Stimulated activated memory B cell treated with anti-CD40 and anti-IgM and Interleukin-4, amounts not matched to agents 10 μg/mL and 1 μg/mL and 100 μg/mL, for 72 hours (primary cell): ENCODE measurements around the gene PKHD1.

Experiments used
- ATAC-seq: fragments of 150-1000 bp; cut with Tn5 transposase; 2 replicates; pipeline ENCODE4 v1.10.0; 2021
- H3K27ac Mint-ChIP-seq: one replicate; pipeline ENCODE4 v1.8.0; 2022; ENCODE audit warnings: mild to moderate bottlenecking, mixed read lengths
- H3K27me3 Mint-ChIP-seq: one replicate; pipeline ENCODE4 v1.8.0; 2022; ENCODE audit warnings: mixed read lengths
- H3K36me3 Mint-ChIP-seq: one replicate; pipeline ENCODE4 v1.8.0; 2022; ENCODE audit warnings: mixed read lengths
- H3K4me1 Mint-ChIP-seq: one replicate; pipeline ENCODE4 v1.8.0; 2022; ENCODE audit warnings: mixed read lengths
- H3K4me3 Mint-ChIP-seq: one replicate; pipeline ENCODE4 v1.8.0; 2022; ENCODE audit warnings: mild to moderate bottlenecking, moderate library complexity, mixed read lengths
- H3K9me3 Mint-ChIP-seq: one replicate; pipeline ENCODE4 v1.8.0; 2022; ENCODE audit warnings: mixed read lengths

PKHD1 gene

DNA sequence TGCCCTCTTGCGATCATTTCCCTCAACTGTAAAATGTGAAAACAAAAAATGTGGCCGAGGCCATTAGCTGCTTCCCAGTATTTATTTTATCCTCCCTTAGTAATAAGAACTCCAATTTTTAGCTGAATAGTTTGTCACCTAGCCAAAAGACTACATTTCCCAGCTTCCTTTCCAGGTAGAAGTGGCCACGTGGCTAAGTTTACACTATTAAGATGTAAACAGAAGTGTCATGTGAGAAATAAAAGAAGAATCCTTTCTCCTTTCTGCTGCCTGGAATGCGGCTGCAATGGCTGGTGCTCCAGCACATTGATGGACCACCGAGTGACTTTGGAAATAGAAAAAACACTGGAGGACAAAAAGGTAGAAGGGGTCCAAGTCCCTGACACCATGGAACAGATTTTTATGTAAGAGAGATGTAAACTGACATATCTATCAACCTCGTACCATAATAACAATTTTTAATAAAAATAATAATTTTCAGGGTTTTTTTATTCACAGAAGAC lies 268.8 kb downstream of the PKHD1 start:
- Mint-ChIP-seq H3K27ac (no peak overlapping the region), H3K9me3 (no peaks in the 10 kb centered on the region), H3K27me3 (no peaks in the 10 kb centered on the region), H3K36me3 (no peaks in the 10 kb centered on the region), H3K4me1 (no peaks in the 10 kb centered on the region), H3K4me3 (no peak overlapping the region)
- ATAC-seq: no peak

DNA sequence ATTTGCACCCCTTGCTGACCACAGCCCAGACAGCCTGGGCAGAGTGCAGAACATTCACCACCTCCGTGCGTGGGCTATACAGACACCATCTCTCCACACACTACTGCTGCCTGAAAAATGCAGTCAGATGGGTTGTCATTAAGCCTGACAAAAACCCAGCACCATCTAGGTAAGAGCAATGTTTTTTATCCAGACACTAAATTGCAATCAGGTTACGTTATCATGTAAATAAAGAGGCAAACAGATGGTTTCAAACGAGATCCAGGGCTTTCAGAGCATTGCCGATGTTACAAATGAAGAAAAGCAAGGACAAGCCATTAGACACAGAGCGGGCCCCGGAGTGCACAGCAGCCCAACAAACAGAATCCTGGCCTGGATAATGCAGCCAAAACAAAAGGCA lies 269.6 kb downstream of the PKHD1 start:
- Mint-ChIP-seq H3K27ac (no peak overlapping the region), H3K4me3 (no peak overlapping the region), H3K36me3 (no peaks in the 10 kb centered on the region), H3K4me1 (no peaks in the 10 kb centered on the region), H3K27me3 (no peaks in the 10 kb centered on the region), H3K9me3 (no peaks in the 10 kb centered on the region)
- no peak for ATAC-seq

DNA sequence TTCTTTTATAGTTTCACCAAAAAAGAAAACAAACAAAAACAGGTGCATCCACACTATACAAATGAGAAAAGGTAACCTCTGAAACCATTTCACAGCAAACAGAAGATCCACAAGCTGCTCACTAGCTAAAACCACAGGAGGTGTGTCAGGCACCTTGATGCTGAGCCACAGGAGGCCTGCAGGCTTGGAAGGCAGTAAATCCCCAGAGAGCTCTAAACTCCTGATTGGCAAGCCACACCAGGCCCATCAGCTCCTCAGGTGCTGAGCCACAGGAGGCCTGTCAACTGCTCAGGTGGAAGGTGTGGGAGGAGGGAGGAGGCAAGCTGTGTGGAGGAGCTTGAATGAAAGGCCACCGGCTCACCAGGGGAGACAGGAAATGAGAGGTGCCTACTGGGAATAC lies 273.0 kb downstream of the PKHD1 start:
- no peak for ATAC-seq
- no peaks in the 10 kb centered on the region for H3K36me3 Mint-ChIP-seq
- H3K4me1 Mint-ChIP-seq: no peaks in the 10 kb centered on the region
- H3K9me3 Mint-ChIP-seq: peaks cover 5% of the 10 kb centered on the region
- H3K27me3 Mint-ChIP-seq: no peaks in the 10 kb centered on the region
- no peak overlapping the region for H3K27ac Mint-ChIP-seq
- no peak overlapping the region for H3K4me3 Mint-ChIP-seq

DNA sequence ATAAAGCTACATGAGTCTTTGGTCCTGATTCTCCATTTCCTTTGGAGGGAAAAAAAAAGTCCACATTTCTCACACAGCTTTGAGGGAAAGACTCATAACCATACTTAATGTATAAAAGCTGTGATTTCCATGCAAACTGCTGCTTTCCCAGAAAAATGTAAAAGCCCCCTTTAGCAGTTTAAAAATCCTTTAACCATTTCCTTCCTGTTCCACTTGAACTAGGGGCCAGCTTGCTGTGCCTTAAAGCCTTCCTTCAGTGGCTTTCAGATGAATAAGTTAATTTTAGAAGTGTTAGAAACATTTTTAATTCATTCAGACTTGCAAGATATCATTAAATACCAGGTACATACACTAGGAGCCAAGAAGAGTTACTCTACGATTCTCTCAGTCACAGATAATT lies 273.5 kb downstream of the PKHD1 start:
- Mint-ChIP-seq H3K27me3 (no peaks in the 10 kb centered on the region), H3K36me3 (no peaks in the 10 kb centered on the region), H3K4me3 (no peak overlapping the region), H3K4me1 (no peaks in the 10 kb centered on the region), H3K27ac (no peak overlapping the region), H3K9me3 (peaks cover 5% of the 10 kb centered on the region)
- no peak for ATAC-seq

DNA sequence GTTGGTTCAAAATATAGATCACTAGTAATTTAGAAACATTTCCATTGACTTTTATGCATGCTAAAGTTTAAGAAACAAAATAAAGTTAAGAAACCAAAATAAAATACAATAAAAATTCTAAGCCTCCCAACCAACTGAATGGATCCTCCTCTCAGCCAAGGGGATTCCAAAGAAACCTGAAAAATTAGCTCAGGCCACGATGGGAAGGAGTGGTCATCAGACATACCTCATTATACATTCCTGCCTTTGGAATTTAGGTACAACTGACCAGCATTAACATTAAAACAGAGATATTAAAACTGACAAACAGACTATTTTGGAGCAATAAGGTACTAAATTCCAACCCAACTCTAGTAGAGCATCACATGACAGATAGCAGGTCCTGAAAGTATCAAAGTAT lies 275.2 kb downstream of the PKHD1 start:
- no peaks in the 10 kb centered on the region for H3K36me3 Mint-ChIP-seq
- ATAC-seq: no peak
- no peak overlapping the region for H3K4me3 Mint-ChIP-seq
- no peak overlapping the region for H3K27ac Mint-ChIP-seq
- peaks cover 8% of the 10 kb centered on the region for H3K9me3 Mint-ChIP-seq
- H3K27me3 Mint-ChIP-seq: no peaks in the 10 kb centered on the region
- H3K4me1 Mint-ChIP-seq: no peaks in the 10 kb centered on the region

DNA sequence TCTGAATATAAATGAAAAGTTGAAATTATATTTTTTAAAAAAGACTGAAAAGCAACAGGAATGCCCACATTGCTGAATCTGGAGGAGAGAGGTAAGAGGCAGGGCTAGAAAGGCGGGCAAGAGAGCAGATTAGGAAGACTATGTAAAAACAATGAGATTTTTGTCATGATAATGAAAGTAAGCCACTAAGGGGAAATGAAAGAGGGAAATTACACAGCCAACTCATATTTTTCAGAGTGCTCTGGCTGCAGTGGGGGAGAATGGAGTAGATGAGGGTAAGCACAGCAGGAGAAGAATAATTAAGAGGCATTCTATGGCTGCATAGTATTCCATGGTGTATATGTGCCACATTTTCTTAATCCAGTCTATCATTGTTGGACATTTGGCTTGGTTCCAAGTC lies 281.9 kb downstream of the PKHD1 start:
- H3K27me3 Mint-ChIP-seq: no peaks in the 10 kb centered on the region
- no peak overlapping the region for H3K4me3 Mint-ChIP-seq
- ATAC-seq: no peak
- peaks cover 16% of the 10 kb centered on the region for H3K9me3 Mint-ChIP-seq
- no peaks in the 10 kb centered on the region for H3K36me3 Mint-ChIP-seq
- H3K4me1 Mint-ChIP-seq: no peaks in the 10 kb centered on the region
- no peak overlapping the region for H3K27ac Mint-ChIP-seq

DNA sequence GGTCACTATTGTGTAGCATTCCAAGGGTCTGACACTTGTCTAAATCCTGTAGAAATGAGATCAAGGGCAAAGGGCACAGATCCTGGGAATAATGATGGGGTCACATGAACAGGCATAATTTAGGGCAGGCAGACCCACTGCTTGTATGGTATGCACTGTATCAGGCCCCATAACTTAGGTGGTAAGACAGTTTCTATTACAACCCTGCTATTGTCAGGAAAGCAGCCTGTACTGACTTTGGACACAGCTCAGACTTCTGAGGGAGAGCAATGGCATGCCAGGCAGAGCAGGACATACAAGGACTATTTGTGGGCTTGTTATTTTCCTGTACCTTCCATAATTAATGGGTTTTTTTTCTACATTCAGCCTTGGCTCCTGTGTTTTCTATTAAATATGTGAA lies 286.8 kb downstream of the PKHD1 start:
- H3K4me1 Mint-ChIP-seq: no peaks in the 10 kb centered on the region
- H3K27ac Mint-ChIP-seq: no peak overlapping the region
- H3K27me3 Mint-ChIP-seq: no peaks in the 10 kb centered on the region
- no peak for ATAC-seq
- H3K9me3 Mint-ChIP-seq: peaks cover 14% of the 10 kb centered on the region
- no peaks in the 10 kb centered on the region for H3K36me3 Mint-ChIP-seq
- no peak overlapping the region for H3K4me3 Mint-ChIP-seq

DNA sequence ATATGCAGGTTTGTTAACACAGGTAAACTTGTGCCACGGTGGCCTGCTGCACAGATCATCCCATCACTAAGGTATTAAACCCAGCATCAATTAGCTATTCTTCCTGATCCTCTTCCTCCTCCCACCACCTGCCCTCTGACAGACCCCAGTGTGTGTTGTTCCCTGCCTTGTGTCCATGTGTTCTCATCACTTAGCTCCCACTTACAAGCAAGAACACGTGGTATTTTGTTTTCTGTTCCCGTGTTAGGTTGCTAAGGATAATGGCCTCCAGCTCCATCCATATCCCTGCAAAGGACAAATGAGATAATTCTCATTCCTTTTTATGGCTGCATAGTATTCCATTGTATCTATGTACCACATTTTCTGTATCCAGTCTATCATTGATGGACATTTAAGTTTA lies 294.0 kb downstream of the PKHD1 start:
- H3K27me3 Mint-ChIP-seq: no peaks in the 10 kb centered on the region

DNA sequence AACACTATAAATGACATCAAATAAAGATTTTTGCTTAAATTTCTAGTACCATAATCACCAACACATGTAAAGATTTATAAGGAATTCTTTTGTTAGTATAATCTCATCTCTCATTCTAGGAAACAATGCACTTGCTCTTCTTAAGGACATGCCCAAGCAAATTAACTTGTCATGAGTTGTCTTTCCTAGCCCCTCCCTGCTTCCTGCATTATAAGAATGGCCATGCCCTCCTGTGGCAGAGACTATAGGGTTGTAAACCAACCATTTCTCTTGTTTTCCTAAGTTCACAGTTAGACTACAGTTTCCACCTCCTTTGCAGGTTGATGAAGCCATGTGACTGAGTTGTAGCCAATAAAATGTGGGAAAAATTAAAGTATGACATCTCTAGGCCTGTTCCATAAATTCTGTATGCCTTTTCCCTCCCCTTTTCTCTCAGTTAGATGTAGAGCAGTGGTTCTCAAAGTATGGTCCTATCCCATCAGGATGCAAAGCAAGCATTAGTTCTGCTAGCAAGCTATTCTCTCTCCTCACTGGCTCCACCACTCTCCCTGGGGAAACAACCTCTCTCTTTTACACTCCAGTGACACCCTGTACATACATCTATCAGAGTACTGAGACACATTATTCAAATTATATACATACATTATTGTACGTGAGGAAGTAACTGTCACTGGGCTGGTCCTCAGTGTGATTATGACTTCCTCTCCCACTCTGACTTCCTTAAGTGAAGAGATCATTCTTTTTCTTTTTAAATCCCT lies 295.0 kb downstream of the PKHD1 start:
- no peaks in the 10 kb centered on the region for H3K27me3 Mint-ChIP-seq
- H3K9me3 Mint-ChIP-seq: peaks cover 6% of the 10 kb centered on the region
- H3K27ac Mint-ChIP-seq: no peak overlapping the region
- no peaks in the 10 kb centered on the region for H3K36me3 Mint-ChIP-seq
- H3K4me1 Mint-ChIP-seq: no peaks in the 10 kb centered on the region
- no peak overlapping the region for H3K4me3 Mint-ChIP-seq
- no peak for ATAC-seq

More for the DNA sequence above, 294.0 kb downstream of the PKHD1 start:
- Mint-ChIP-seq H3K36me3 (no peaks in the 10 kb centered on the region), H3K4me1 (no peaks in the 10 kb centered on the region), H3K9me3 (peaks cover 6% of the 10 kb centered on the region), H3K4me3 (no peak overlapping the region), H3K27ac (no peak overlapping the region)
- ATAC-seq: no peak

DNA sequence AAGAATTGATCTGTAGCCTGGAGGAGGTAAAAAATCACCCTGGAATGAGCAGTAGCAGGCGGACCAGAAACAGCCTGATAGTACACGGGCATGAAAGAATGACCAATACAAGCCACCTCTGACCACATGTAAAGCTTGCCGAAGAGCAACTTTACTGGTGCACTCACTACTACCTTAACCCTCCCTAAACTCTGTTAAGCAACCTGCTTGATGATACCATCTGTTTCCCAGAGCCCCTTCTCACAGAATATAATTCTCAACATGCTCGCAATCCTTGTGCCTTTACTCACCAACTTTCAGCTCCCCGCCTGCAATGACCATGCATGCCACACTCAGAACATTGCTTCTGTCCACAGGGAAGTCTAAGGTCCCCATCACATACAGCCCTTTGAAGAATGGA lies 296.5 kb downstream of the PKHD1 start:
- Mint-ChIP-seq H3K36me3 (no peaks in the 10 kb centered on the region), H3K27ac (no peak overlapping the region), H3K27me3 (no peaks in the 10 kb centered on the region), H3K9me3 (peaks cover 9% of the 10 kb centered on the region), H3K4me3 (no peak overlapping the region), H3K4me1 (no peaks in the 10 kb centered on the region)
- no peak for ATAC-seq

DNA sequence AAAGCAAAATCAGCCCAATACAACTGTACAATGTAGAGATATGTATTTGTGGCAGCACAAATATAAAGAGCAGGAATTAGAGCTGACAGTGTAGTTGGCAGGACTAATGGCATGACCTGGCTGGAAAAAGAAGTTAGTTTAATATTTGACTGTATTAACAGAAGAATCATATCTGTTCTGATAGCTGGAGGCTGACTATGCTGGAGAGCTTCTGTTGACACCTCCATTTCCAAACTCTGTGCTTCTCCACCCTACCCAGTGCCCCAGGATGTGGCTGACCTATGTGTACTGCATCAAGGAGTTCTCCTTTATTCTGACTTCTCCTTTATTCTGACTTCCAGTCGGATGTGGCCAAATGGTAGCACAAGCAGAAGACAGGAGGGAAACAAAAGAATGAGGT lies 299.3 kb downstream of the PKHD1 start:
- no peaks in the 10 kb centered on the region for H3K4me1 Mint-ChIP-seq
- H3K36me3 Mint-ChIP-seq: no peaks in the 10 kb centered on the region
- H3K9me3 Mint-ChIP-seq: peaks cover 6% of the 10 kb centered on the region
- no peak for ATAC-seq
- H3K27me3 Mint-ChIP-seq: no peaks in the 10 kb centered on the region
- H3K4me3 Mint-ChIP-seq: no peak overlapping the region
- no peak overlapping the region for H3K27ac Mint-ChIP-seq

DNA sequence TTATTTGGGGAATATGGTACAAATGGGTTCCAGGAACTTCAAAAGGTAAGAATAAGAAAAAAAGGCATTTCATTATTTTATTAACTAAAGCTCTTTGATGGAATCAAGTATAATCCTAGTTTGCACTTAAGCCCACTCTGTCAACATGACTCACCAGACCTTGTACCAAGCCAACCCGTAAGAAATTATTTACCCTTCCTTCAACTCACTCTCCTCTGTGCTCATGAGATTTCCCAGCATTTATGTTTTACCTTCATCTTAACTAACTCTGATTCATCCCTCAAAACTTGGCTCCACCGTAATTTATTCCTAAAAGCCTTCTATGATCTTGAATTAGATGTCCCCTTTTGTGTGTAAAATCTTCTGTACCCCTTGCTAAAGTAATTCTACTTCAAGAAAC lies 308.7 kb downstream of the PKHD1 start:
- Mint-ChIP-seq H3K27me3 (no peaks in the 10 kb centered on the region), H3K27ac (no peak overlapping the region), H3K4me3 (no peak overlapping the region), H3K36me3 (no peaks in the 10 kb centered on the region), H3K9me3 (no peaks in the 10 kb centered on the region), H3K4me1 (no peaks in the 10 kb centered on the region)
- ATAC-seq: no peak

DNA sequence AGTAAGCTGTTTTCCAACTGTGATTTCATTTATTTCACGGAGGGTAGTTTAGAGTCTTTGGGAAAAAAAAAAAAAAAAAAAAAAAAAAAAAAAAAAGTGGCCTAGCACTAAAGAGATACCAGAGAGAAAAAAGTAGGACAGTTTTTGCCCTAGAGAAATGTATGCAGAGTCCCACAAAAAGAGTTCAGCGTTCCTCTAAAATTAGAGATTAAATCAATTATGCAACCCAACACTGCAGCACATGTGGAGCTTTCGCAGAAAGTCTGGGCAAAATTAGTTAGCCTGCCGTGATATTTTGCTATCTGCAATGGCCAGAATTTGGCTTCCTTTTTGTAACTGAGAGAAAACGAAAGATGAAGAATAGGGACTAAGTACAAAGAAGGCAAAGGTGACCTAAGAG lies 309.8 kb downstream of the PKHD1 start:
- H3K4me3 Mint-ChIP-seq: no peak overlapping the region
- H3K4me1 Mint-ChIP-seq: no peaks in the 10 kb centered on the region
- no peaks in the 10 kb centered on the region for H3K27me3 Mint-ChIP-seq
- no peaks in the 10 kb centered on the region for H3K9me3 Mint-ChIP-seq
- H3K36me3 Mint-ChIP-seq: no peaks in the 10 kb centered on the region
- no peak for ATAC-seq
- no peak overlapping the region for H3K27ac Mint-ChIP-seq

DNA sequence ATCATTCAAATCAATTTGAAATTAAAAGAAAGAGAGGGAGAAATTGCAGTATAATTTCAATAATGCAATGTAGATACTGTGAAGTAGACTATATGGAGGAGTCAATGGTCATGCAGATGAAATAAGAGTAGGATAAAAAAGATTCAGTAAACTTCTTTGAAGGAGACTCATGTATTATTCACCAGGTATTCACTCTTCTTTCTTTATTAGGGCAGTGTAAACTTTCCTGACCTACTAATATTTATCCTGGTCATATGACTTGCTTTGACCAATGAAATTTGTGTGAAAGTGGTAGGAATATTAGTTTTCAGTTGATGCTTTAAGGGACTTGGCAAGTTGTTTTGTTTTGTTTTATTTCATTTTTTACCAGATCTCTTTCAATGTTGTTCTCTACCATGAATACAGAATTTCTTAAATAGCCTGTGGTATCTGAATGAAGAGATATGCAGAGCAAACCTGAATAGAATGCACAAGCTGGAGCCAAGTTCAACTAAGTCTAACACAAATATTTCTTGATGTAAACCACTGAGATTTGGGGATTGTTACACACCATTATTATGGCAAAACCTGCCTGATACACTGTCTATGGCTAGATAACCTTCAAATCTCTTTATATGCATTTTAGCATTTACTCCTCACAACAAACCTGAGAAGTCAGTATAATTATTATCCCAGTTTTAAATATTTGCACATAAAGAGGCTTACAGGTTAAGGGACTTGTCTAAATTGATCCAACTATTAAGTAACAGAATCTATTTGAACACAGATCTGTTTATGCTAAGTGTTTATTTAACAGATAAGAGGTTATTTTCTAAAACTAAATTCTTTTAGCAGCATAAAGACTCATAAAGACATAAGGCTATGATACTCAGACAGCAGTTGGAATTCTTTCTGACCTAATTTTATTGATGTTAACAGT lies 311.2 kb downstream of the PKHD1 start:
- H3K9me3 Mint-ChIP-seq: no peaks in the 10 kb centered on the region
- no peaks in the 10 kb centered on the region for H3K36me3 Mint-ChIP-seq
- H3K27me3 Mint-ChIP-seq: no peaks in the 10 kb centered on the region
- no peak overlapping the region for H3K27ac Mint-ChIP-seq
- H3K4me1 Mint-ChIP-seq: no peaks in the 10 kb centered on the region
- no peak overlapping the region for H3K4me3 Mint-ChIP-seq
- no peak for ATAC-seq

DNA sequence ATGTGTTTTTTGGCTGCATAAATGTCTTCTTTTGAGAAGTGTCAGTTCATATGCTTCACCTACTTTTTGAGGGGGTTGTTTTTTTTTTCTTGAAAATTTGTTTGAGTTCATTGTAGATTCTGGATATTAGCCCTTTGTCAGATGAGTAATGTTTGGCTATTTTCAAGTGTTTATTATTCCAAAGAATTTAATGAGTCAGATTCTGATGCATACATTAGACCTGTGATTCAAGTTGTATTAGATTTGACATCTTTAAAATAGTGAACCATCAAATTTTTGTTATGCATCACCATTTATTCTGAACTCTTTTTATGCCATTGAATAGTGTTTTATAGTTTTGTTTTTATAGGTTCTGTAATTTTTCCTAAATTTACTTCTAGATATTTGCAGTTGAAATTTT lies 319.3 kb downstream of the PKHD1 start:
- no peak for ATAC-seq
- Mint-ChIP-seq H3K4me1 (no peaks in the 10 kb centered on the region), H3K27ac (no peak overlapping the region), H3K9me3 (peaks cover 11% of the 10 kb centered on the region), H3K27me3 (no peaks in the 10 kb centered on the region), H3K4me3 (no peak overlapping the region), H3K36me3 (no peaks in the 10 kb centered on the region)

DNA sequence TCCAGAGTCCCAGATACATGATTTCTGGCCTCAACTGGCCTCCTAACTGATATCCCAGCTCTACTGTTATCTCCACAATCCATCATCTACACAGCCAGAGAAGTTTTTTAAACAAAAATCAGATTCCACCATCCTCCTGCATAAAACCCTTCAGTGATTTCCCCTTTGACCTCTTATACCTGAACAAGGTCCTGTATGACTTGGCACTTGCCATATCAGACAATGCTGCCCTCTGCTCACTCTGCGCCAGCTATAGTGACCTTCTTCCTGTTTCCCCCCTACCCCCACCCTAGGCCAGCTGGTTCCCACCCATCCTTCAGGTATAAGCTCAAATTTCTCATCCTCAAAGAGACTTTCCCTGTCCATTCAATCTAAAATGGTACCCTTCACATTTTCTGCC lies 322.2 kb downstream of the PKHD1 start:
- ATAC-seq: no peak
- Mint-ChIP-seq H3K27ac (no peak overlapping the region), H3K9me3 (peaks cover 18% of the 10 kb centered on the region), H3K27me3 (no peaks in the 10 kb centered on the region), H3K4me3 (no peak overlapping the region), H3K4me1 (no peaks in the 10 kb centered on the region), H3K36me3 (no peaks in the 10 kb centered on the region)
